ENCODE results near the gene KCNMA1. TPM values are rescaled to one million over a fixed set of nuclear protein-coding genes. Genes with fewer than 3 reads are reported as not detected.
A peak's percentile ranks its signal among the peaks of the same experiment; 100 is the strongest.
"Not testable (repeated sequence)": the region's sequence is repeated elsewhere in the genome, so short reads cannot be mapped to it uniquely, and the experiment has no call there.

Gene KCNMA1
- total and polyA plus RNA-seq, 10 of the 15 experiments (the other 5 are each of a cell fraction or from before 2014, with no cell fraction given): 8.5 to 77.0 (median 21.3) TPM

DNA sequence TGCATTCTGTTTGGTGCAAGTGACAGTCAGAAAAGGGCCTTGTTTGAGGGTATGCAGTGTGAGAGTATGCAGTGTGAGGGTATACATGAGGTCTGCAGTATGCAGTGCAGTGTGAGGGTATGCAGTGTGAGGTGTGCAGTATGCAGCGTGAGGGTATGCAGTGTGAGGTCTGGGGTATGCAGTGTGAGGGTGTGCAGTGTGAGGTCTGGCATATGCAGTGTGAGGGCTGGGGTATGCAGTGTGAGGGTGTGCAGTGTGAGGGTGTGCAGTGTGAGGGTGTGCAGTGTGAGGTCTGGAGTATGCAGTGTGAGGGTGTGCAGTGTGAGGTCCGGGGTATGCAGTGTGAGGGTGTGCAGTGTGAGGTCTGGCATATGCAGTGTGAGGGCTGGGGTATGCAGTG, 117.8 kb downstream of the KCNMA1 start:
- peak; percentile 54 for FAIRE-seq
- ATAC-seq: not testable (repeated sequence)
- RAD21 ChIA-PET (ENCODE audit: unreplicated experiment): interaction anchor here (1.4 to 1.9 kb wide), 2 partner anchors 113 to 122 kb away, joined by 6 to 7 read pairs; no protein-coding TSS in a partner anchor

GRCh38 chr10:77518910-77519274, 118.7 kb downstream of the KCNMA1 start:
- Histone ChIP-seq H3K4me3 (no peak overlapping the region), H3K27ac (ENCODE audit: control insufficient read depth, insufficient read depth) (no peak overlapping the region), H3K36me3 (ENCODE audit: control insufficient read depth in 2 of 2, insufficient read depth in 2 of 2, low read length in 1 of 2) (no peaks in the 10 kb centered on the region; a peak in 1 of 4 replicates), H2AFZ (ENCODE audit: control insufficient read depth, low read depth, low read length) (no peak overlapping the region), H3K9ac (ENCODE audit: control insufficient read depth, insufficient read depth, low read length) (no peak overlapping the region), H3K79me2 (ENCODE audit: control insufficient read depth, insufficient read depth, low read length) (no peaks in the 10 kb centered on the region), H4K20me1 (ENCODE audit: control insufficient read depth, insufficient read depth) (0 out of 2 replicates have a peak, but pooled peaks cover 3% of the 10 kb centered on the region), H3K9me3 (replicated peaks; ENCODE audit: control insufficient read depth, insufficient read depth, low read length) (no peaks in the 10 kb centered on the region; the same call in 2 of the 3 replicates), H3K4me1 (ENCODE audit: control insufficient read depth, insufficient read depth, low read length) (no peaks in the 10 kb centered on the region), H3K4me2 (ENCODE audit: control insufficient read depth, insufficient read depth) (no peak overlapping the region), H3K27me3 (replicated peaks in 1 of 2; ENCODE audit: control insufficient read depth in 2 of 2, insufficient read depth in 2 of 2, low read length in 1 of 2) (no peaks in the 10 kb centered on the region; a peak in 1 of 4 replicates)
- RAD21 ChIA-PET (ENCODE audit: unreplicated experiment): interaction anchor here (0.9 kb wide), 1 partner anchor 12 kb away, joined by 3 read pairs; no protein-coding TSS in a partner anchor
- BruUV-seq (replicated peaks): no TSS peak
- SMC1A ChIA-PET (ENCODE audit: uncharacterized antibody, unreplicated experiment): interaction anchor here (0.7 kb wide), 1 partner anchor 105 kb away, joined by 3 read pairs; no protein-coding TSS in a partner anchor
- FAIRE-seq: no peak
- POLR2A ChIA-PET: no interaction called here
- in situ Hi-C loops (cut with MboI) (no loop called here), intact Hi-C loops (cut with micrococcal nuclease; ENCODE audit: unreplicated experiment) (no loop called here)
- no peak for ATAC-seq
- DNase-seq (ENCODE audit: low read depth, low spot score): no peak
- TF ChIP-seq NRF1 (conservative IDR thresholded peaks at IDR 0.05; ENCODE audit: low read depth, low read length): no peak
- no peak for TF ChIP-seq IRF3 (IDR thresholded peaks at IDR 0.05)
- TF ChIP-seq, protein P1, sequence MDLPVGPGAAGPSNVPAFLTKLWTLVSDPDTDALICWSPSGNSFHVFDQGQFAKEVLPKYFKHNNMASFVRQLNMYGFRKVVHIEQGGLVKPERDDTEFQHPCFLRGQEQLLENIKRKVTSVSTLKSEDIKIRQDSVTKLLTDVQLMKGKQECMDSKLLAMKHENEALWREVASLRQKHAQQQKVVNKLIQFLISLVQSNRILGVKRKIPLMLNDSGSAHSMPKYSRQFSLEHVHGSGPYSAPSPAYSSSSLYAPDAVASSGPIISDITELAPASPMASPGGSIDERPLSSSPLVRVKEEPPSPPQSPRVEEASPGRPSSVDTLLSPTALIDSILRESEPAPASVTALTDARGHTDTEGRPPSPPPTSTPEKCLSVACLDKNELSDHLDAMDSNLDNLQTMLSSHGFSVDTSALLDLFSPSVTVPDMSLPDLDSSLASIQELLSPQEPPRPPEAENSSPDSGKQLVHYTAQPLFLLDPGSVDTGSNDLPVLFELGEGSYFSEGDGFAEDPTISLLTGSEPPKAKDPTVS (IDR thresholded peaks at IDR 0.05; ENCODE audit: low read depth, low read length): no peak
- TF ChIP-seq, protein P2, sequence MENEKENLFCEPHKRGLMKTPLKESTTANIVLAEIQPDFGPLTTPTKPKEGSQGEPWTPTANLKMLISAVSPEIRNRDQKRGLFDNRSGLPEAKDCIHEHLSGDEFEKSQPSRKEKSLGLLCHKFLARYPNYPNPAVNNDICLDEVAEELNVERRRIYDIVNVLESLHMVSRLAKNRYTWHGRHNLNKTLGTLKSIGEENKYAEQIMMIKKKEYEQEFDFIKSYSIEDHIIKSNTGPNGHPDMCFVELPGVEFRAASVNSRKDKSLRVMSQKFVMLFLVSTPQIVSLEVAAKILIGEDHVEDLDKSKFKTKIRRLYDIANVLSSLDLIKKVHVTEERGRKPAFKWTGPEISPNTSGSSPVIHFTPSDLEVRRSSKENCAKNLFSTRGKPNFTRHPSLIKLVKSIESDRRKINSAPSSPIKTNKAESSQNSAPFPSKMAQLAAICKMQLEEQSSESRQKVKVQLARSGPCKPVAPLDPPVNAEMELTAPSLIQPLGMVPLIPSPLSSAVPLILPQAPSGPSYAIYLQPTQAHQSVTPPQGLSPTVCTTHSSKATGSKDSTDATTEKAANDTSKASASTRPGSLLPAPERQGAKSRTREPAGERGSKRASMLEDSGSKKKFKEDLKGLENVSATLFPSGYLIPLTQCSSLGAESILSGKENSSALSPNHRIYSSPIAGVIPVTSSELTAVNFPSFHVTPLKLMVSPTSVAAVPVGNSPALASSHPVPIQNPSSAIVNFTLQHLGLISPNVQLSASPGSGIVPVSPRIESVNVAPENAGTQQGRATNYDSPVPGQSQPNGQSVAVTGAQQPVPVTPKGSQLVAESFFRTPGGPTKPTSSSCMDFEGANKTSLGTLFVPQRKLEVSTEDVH (IDR thresholded peaks at IDR 0.05; ENCODE audit: low read depth, partially characterized antibody): no peak
- TF ChIP-seq SMC3 (IDR thresholded peaks at IDR 0.05; ENCODE audit: borderline replicate concordance, low read length): no peak
- TF ChIP-seq SMARCA5 (IDR thresholded peaks at IDR 0.05): no peak
- TF ChIP-seq CREM (IDR thresholded peaks at IDR 0.05; ENCODE audit: low read depth): no peak
- TF ChIP-seq NFYA (IDR thresholded peaks at IDR 0.05; ENCODE audit: borderline replicate concordance, low read depth, low read length): no peak
- no peak for TF ChIP-seq YY1 (IDR thresholded peaks at IDR 0.05; ENCODE audit: low read depth, low read length)
- no peak for TF ChIP-seq CBX3 (IDR thresholded peaks at IDR 0.05; ENCODE audit: borderline replicate concordance, low read depth)
- CTCF ChIA-PET: interaction anchor here (0.5 to 1.3 kb wide), 4 partner anchors 12 to 125 kb away, joined by 3 to 4 read pairs (median 3); no protein-coding TSS in a partner anchor
- 13% methylated on average over 6 of the region's 6 CpGs for WGBS (ENCODE audit: insufficient coverage, insufficient replicate concordance, low lambda C conversion rate, missing lambda C conversion rate)

More for the DNA sequence above, 117.8 kb downstream of the KCNMA1 start:
- DNase-seq (ENCODE audit: low read depth, low spot score); H2AFZ ChIP-seq (ENCODE audit: control insufficient read depth, low read depth, low read length); in situ Hi-C loops (cut with MboI); H3K27me3 ChIP-seq (replicated peaks in 1 of 2; ENCODE audit: control insufficient read depth in 2 of 2, insufficient read depth in 2 of 2, low read length in 1 of 2); H3K79me2 ChIP-seq (ENCODE audit: control insufficient read depth, insufficient read depth, low read length); BruUV-seq (replicated peaks); H3K4me2 ChIP-seq (ENCODE audit: control insufficient read depth, insufficient read depth); POLR2A ChIA-PET; H3K4me3 ChIP-seq; H3K36me3 ChIP-seq (ENCODE audit: control insufficient read depth in 2 of 2, insufficient read depth in 2 of 2, low read length in 1 of 2); H3K27ac ChIP-seq (ENCODE audit: control insufficient read depth, insufficient read depth); H3K9me3 ChIP-seq (replicated peaks; ENCODE audit: control insufficient read depth, insufficient read depth, low read length); H3K9ac ChIP-seq (ENCODE audit: control insufficient read depth, insufficient read depth, low read length); H3K4me1 ChIP-seq (ENCODE audit: control insufficient read depth, insufficient read depth, low read length); intact Hi-C loops (cut with micrococcal nuclease; ENCODE audit: unreplicated experiment); H4K20me1 ChIP-seq (ENCODE audit: control insufficient read depth, insufficient read depth): not testable (repeated sequence)
- 15% methylated on average over 2 of the region's 2 CpGs for WGBS (ENCODE audit: insufficient coverage, insufficient replicate concordance, low lambda C conversion rate, missing lambda C conversion rate)
- SMC1A ChIA-PET (ENCODE audit: uncharacterized antibody, unreplicated experiment): interaction anchor here (1.3 kb wide), 1 partner anchor 113 kb away, joined by 3 read pairs; no protein-coding TSS in a partner anchor
- CTCF ChIA-PET: interaction anchor here (1.0 to 1.3 kb wide), 3 partner anchors 122 to 124 kb away, joined by 3 to 4 read pairs (median 3); no protein-coding TSS in a partner anchor
